ENCODE results near the gene EIF6. TPM values are rescaled to one million over a fixed set of nuclear protein-coding genes. Genes with fewer than 3 reads are reported as not detected.
A peak's percentile ranks its signal among the peaks of the same experiment; 100 is the strongest.

EIF6 gene
- total and polyA plus RNA-seq, 9 of the 15 experiments (the other 6 are each of a cell fraction or from before 2014, with no cell fraction given) = 165 to 832 (median 229) TPM

DNA sequence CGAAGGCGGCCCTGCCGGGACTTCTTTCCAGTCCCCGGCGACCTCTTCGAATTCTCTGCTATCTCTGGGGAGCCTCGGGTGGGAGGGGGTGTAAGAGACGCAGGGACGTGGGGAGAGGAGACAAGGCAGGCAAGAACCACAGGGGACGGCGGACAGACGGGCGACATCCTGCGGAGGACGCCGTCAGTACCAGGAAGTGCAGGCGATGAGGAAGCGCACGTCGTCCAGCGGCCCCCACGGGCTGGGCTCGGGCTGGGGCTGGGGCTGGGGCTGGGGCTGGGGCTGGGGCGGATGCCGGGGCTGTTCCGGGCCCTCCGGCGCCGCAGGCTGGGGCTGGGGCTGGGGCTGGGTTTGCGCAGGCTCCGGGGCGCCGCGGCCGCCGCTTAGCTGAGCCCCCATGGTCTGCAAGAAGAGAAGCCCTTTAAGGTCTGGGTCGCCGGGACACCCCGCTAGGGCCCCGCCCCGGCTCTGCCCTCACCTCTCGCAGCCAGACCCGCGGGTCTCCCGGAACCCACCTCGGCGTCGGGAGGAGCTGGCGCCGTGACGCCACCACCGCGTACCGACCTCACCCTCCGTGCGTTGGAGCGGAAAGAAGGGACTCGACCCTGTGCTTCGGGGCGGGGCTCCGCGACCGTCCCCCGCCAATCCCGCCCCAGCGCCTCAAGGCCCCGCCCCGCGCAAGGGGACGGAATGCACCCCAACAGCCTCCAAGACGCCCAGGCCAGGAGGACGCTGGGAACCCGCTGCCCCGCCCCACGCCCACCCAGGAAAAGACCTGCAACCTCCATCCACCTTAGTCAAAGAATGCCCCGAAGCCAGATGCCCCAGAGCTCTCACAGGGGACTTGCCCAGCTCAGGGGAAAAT is 6.8 kb downstream of the EIF6 start, which contains the start of gene MMP24OS (continued):
- TF ChIP-seq, protein P1, sequence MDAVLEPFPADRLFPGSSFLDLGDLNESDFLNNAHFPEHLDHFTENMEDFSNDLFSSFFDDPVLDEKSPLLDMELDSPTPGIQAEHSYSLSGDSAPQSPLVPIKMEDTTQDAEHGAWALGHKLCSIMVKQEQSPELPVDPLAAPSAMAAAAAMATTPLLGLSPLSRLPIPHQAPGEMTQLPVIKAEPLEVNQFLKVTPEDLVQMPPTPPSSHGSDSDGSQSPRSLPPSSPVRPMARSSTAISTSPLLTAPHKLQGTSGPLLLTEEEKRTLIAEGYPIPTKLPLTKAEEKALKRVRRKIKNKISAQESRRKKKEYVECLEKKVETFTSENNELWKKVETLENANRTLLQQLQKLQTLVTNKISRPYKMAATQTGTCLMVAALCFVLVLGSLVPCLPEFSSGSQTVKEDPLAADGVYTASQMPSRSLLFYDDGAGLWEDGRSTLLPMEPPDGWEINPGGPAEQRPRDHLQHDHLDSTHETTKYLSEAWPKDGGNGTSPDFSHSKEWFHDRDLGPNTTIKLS (IDR thresholded peaks at IDR 0.05; ENCODE audit: borderline replicate concordance, low read depth) = no peak
- TF ChIP-seq ZNF324 (CRISPR knock-in tag; IDR thresholded peaks at IDR 0.05) (no peak), GABPA (tag; conservative IDR thresholded peaks at IDR 0.05; ENCODE audit: low read depth) (peak; percentile 73), ERF (CRISPR knock-in tag; IDR thresholded peaks at IDR 0.05) (peak; percentile 51; the same call in 1 of the 2 replicates), SRSF7 (optimal IDR thresholded peaks at IDR 0.05; ENCODE audit: low read depth, low read length) (no peak), ZNF175 (CRISPR knock-in tag; IDR thresholded peaks at IDR 0.05; ENCODE audit: low read depth) (no peak), KLF6 (CRISPR knock-in tag; IDR thresholded peaks at IDR 0.05; ENCODE audit: borderline replicate concordance) (0 out of 2 replicates have a peak, but pooled peaks have one; percentile 32), RFX5 (IDR thresholded peaks at IDR 0.05; ENCODE audit: low read depth, low read length) (no peak), STAT5A (IDR thresholded peaks at IDR 0.05; ENCODE audit: borderline replicate concordance, low read length) (no peak), HOXB6 (CRISPR knock-in tag; IDR thresholded peaks at IDR 0.05; ENCODE audit: borderline replicate concordance) (no peak), NRF1 (conservative IDR thresholded peaks at IDR 0.05 in 1 of 2, IDR thresholded peaks at IDR 0.05 in 1 of 2) (peak; percentile 79 to 82), NEUROD1 (IDR thresholded peaks at IDR 0.05; ENCODE audit: borderline replicate concordance, low read depth, low read length, partially characterized antibody) (no peak), NFE2L1 (tag; IDR thresholded peaks at IDR 0.05; ENCODE audit: borderline replicate concordance, low read depth) (no peak)
- TF ChIP-seq, protein P2, sequence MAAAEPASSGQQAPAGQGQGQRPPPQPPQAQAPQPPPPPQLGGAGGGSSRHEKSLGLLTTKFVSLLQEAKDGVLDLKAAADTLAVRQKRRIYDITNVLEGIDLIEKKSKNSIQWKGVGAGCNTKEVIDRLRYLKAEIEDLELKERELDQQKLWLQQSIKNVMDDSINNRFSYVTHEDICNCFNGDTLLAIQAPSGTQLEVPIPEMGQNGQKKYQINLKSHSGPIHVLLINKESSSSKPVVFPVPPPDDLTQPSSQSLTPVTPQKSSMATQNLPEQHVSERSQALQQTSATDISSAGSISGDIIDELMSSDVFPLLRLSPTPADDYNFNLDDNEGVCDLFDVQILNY (CRISPR knock-in tag; IDR thresholded peaks at IDR 0.05) = no peak
- TF ChIP-seq, protein P3, sequence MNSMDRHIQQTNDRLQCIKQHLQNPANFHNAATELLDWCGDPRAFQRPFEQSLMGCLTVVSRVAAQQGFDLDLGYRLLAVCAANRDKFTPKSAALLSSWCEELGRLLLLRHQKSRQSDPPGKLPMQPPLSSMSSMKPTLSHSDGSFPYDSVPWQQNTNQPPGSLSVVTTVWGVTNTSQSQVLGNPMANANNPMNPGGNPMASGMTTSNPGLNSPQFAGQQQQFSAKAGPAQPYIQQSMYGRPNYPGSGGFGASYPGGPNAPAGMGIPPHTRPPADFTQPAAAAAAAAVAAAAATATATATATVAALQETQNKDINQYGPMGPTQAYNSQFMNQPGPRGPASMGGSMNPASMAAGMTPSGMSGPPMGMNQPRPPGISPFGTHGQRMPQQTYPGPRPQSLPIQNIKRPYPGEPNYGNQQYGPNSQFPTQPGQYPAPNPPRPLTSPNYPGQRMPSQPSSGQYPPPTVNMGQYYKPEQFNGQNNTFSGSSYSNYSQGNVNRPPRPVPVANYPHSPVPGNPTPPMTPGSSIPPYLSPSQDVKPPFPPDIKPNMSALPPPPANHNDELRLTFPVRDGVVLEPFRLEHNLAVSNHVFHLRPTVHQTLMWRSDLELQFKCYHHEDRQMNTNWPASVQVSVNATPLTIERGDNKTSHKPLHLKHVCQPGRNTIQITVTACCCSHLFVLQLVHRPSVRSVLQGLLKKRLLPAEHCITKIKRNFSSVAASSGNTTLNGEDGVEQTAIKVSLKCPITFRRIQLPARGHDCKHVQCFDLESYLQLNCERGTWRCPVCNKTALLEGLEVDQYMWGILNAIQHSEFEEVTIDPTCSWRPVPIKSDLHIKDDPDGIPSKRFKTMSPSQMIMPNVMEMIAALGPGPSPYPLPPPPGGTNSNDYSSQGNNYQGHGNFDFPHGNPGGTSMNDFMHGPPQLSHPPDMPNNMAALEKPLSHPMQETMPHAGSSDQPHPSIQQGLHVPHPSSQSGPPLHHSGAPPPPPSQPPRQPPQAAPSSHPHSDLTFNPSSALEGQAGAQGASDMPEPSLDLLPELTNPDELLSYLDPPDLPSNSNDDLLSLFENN (IDR thresholded peaks at IDR 0.05; ENCODE audit: low read depth in 2 of 2, low read length in 2 of 2) = peak in 1 of 2 experiments; percentile 39; a peak in 1 of 4 replicates
- TF ChIP-seq, protein P4, sequence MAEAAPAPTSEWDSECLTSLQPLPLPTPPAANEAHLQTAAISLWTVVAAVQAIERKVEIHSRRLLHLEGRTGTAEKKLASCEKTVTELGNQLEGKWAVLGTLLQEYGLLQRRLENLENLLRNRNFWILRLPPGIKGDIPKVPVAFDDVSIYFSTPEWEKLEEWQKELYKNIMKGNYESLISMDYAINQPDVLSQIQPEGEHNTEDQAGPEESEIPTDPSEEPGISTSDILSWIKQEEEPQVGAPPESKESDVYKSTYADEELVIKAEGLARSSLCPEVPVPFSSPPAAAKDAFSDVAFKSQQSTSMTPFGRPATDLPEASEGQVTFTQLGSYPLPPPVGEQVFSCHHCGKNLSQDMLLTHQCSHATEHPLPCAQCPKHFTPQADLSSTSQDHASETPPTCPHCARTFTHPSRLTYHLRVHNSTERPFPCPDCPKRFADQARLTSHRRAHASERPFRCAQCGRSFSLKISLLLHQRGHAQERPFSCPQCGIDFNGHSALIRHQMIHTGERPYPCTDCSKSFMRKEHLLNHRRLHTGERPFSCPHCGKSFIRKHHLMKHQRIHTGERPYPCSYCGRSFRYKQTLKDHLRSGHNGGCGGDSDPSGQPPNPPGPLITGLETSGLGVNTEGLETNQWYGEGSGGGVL (CRISPR knock-in tag; IDR thresholded peaks at IDR 0.05) = no peak
- TF ChIP-seq, protein P5, sequence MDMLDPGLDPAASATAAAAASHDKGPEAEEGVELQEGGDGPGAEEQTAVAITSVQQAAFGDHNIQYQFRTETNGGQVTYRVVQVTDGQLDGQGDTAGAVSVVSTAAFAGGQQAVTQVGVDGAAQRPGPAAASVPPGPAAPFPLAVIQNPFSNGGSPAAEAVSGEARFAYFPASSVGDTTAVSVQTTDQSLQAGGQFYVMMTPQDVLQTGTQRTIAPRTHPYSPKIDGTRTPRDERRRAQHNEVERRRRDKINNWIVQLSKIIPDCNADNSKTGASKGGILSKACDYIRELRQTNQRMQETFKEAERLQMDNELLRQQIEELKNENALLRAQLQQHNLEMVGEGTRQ (CRISPR knock-in tag; IDR thresholded peaks at IDR 0.05) = no peak

Data from K562 (cell line).